Small intestine (tissue), 7 donors: Measurements from ENCODE around the gene PROS1. TPM values are rescaled to one million over a fixed set of nuclear protein-coding genes. Genes with fewer than 3 reads are reported as not detected.
"Not testable (repeated sequence)": the region's sequence is repeated elsewhere in the genome, so short reads cannot be mapped to it uniquely, and the experiment has no call there.

ENCODE experiments used
- DNase-seq, 2 donors: peaks; one replicate each; pipeline versions ENCODE4 v3.0.0 to v3.0.0-alpha.2; 2013
- FAIRE-seq: peaks from 2 replicates; lab custom pipeline; 2012; peaks lifted over from hg19 to GRCh38; lab: Jason Lieb, UNC
- H3K27ac ChIP-seq, 3 donors: one replicate each; pipeline ENCODE4 v1.5.1; 2013; ENCODE audit warnings: low read length in 2 of 3, mild to moderate bottlenecking in 2 of 3, control low read depth in 1 of 3, inconsistent platforms in 1 of 3, low read depth in 1 of 3, moderate library complexity in 1 of 3
- H3K27me3 ChIP-seq, 3 donors: one replicate each; pipeline ENCODE4 v1.6.1; 2013; ENCODE audit warnings: low read length in 3 of 3, inconsistent platforms in 1 of 3; ENCODE audit not compliant: control insufficient read depth in 3 of 3, insufficient read depth in 3 of 3
- H3K36me3 ChIP-seq, 3 donors: one replicate each; pipeline ENCODE4 v1.6.1; 2013; ENCODE audit warnings: low read length in 3 of 3, inconsistent platforms in 1 of 3, low read depth in 1 of 3, mild to moderate bottlenecking in 1 of 3, moderate library complexity in 1 of 3; ENCODE audit not compliant: control insufficient read depth in 3 of 3, insufficient read depth in 2 of 3
- H3K4me1 ChIP-seq, 3 donors: one replicate each; pipeline ENCODE4 v1.6.1; 2013; ENCODE audit warnings: low read length in 2 of 3, inconsistent platforms in 1 of 3, low read depth in 1 of 3, mild to moderate bottlenecking in 1 of 3, moderate library complexity in 1 of 3; ENCODE audit not compliant: control insufficient read depth in 3 of 3, insufficient read depth in 2 of 3
- H3K4me3 ChIP-seq, 3 donors: one replicate each; pipeline ENCODE4 v1.5.1; 2013; ENCODE audit warnings: low read length in 3 of 3, control low read depth in 1 of 3, inconsistent platforms in 1 of 3, low read depth in 1 of 3, mild to moderate bottlenecking in 1 of 3, moderate library complexity in 1 of 3
- H3K9me3 ChIP-seq, 2 donors: one replicate each; pipeline ENCODE4 v1.6.1; 2013; ENCODE audit warnings: low read depth in 1 of 2, low read length in 1 of 2; ENCODE audit not compliant: control insufficient read depth in 2 of 2, insufficient read depth in 1 of 2
- WGBS, 3 donors: extraction: QIAGEN DNeasy Blood & Tissue Kit; methylation state at CpG; one replicate each; pipeline ENCODE4 v1.1.7; 2013; 5-methylcytosine and 5-hydroxymethylcytosine counted together
- polyA plus RNA-seq, 4 donors: library from polyadenylated mRNA; stranded (reverse) in 3 of 4; unstranded in 1 of 4; fragments of 200-250 nt in 3 of 4; fragments of 120-200 nt in 1 of 4; gene quantifications; one replicate each; pipeline versions ENCODE4 v1.2.1 to v1.2.3, GENCODE V29; 2013
- donor health status: healthy with polysubstance abuse.
- donor health status: control.
- donor health status: control.
- donor health status: Bipolar disorder and iron deficiency.
- donor health status: healthy.

The PROS1 gene
- polyA plus RNA-seq, 4 donors: 1.1 to 68.0 (median 14.1) TPM

GRCh38 chr3:93852228-93852627, 121.5 kb downstream of the PROS1 start:
- H3K27me3 ChIP-seq, H3K27ac ChIP-seq, FAIRE-seq, DNase-seq, H3K4me3 ChIP-seq, H3K4me1 ChIP-seq, H3K36me3 ChIP-seq: not testable (repeated sequence)
- WGBS, 3 donors: 80 to 83% (median 81%) methylated on average over 7 of the region's 7 CpGs
- peaks cover 0 to 13% of the 10 kb centered on the region in 2 donors for H3K9me3 ChIP-seq

- 80 to 84% (median 82%) methylated on average over 5 of the region's 5 CpGs for WGBS, 3 donors
- no peaks in the 10 kb centered on the region for H3K9me3 ChIP-seq
Measured at GRCh38 chr3:93843981-93844380, 129.7 kb downstream of the PROS1 start.

DNA sequence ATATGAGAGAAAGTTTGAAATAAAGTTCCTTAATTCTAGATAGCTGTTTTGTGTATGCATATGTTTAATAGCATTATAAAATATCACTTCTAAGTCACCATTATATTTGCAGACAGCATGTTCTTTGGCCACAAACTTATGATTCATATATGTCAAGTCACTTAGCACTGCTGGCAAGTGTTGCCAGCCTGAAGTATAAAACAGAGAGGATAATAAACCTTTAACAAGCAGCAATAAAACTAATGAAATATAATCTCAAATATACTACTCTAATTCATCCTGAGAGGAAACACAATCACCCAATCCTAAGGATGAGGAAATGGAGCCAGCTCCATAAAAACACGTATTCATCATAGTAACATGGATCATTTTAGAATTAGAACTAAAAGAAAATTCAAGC, 134.5 kb downstream of the PROS1 start:
- DNase-seq, H3K27ac ChIP-seq, H3K4me1 ChIP-seq, H3K27me3 ChIP-seq, H3K36me3 ChIP-seq, H3K9me3 ChIP-seq, H3K4me3 ChIP-seq, FAIRE-seq: not testable (repeated sequence)
- 9 to 25% (median 19%) methylated on average over 1 of the region's 1 CpG for WGBS, 3 donors

More at GRCh38 chr3:93843981-93844380, 129.7 kb downstream of the PROS1 start:
- FAIRE-seq: no peak
- DNase-seq: no peak
- H3K4me1 ChIP-seq: no peaks in the 10 kb centered on the region
- no peak overlapping the region for H3K27ac ChIP-seq
- H3K36me3 ChIP-seq: no peaks in the 10 kb centered on the region
- H3K27me3 ChIP-seq: no peaks in the 10 kb centered on the region
- no peak overlapping the region for H3K4me3 ChIP-seq

Other genes with a start within 250 kb of the PROS1 start
- 1 to 10 TPM; 1.3 to 5.9 (median 2.7) TPM for gene ARL13B, start 6.3 kb upstream of the PROS1 start, polyA plus RNA-seq
- gene STX19, start 54.7 kb upstream of the PROS1 start, polyA plus RNA-seq: 10 to 100 TPM in 1 of 4 donors, 1 to 10 TPM in 2, under 1 TPM in 1; 0.56 to 13.6 (median 4.3) TPM
- gene DHFR2, start 89.0 kb upstream of the PROS1 start, polyA plus RNA-seq: 1 to 10 TPM; 1.6 to 5.5 (median 3.4) TPM
- gene NSUN3, start 89.2 kb upstream of the PROS1 start, polyA plus RNA-seq: 10 to 100 TPM in 1 of 4 donors, 1 to 10 TPM in 3; 4.9 to 12.7 (median 7.8) TPM